Testis (tissue), 3 donors: ENCODE results near the gene VEGFD. TPM values are rescaled to one million over a fixed set of nuclear protein-coding genes. Genes with fewer than 3 reads are reported as not detected.

Source experiments
- DNase-seq: peaks from one replicate; pipeline ENCODE4 v3.0.0-alpha.2; 2019
- H3K27ac ChIP-seq, 2 donors: fragments of 200-600 bp; sonication (generic); one replicate each; pipeline ENCODE4 v1.5.1; 2019
- H3K27me3 ChIP-seq: fragments of 200-600 bp; sonication (generic); one replicate; pipeline ENCODE4 v1.5.1; 2019
- H3K36me3 ChIP-seq: fragments of 200-600 bp; sonication (generic); one replicate; pipeline ENCODE4 v1.5.1; 2017; ENCODE audit warnings: low read depth; ENCODE audit errors: missing control alignments
- H3K4me1 ChIP-seq: fragments of 200-600 bp; sonication (generic); one replicate; pipeline ENCODE4 v1.5.1; 2019
- H3K4me3 ChIP-seq, 2 donors: fragments of 200-600 bp; sonication (generic); one replicate each; pipeline ENCODE4 v1.5.1; 2017 to 2019
- H3K9me3 ChIP-seq: fragments of 200-600 bp; sonication (generic); one replicate; pipeline ENCODE4 v1.5.1; 2017
- POLR2A ChIP-seq: fragments of 450-650 bp; IDR thresholded peaks from one replicate; pipeline ENCODE4 v1.6.1; 2017; ENCODE audit warnings: antibody characterized with exemption, mild to moderate bottlenecking, moderate library complexity
- WGBS, 2 donors: methylation state at CpG; one replicate each; pipeline ENCODE4 v1.1.5; 2018; 5-methylcytosine and 5-hydroxymethylcytosine counted together
- intact Hi-C: fragments of 100-400 bp; cut with DNase I; formaldehyde crosslinking; loops from one replicate; pipeline ENCODE4 v1.15.1; 2023; ENCODE audit warnings: low total_unique reads
- polyA plus RNA-seq: library from polyadenylated mRNA; stranded (reverse); fragments of 350-450 nt; fragmentation: Illumina TruSeq; extraction: RNeasy Lipid Tissue Mini Kit (QIAGEN cat#74804); gene quantifications from one replicate; pipeline ENCODE4 v1.2.3, GENCODE V29; 2014; ENCODE audit warnings: low read depth, low replicate concordance; ENCODE audit not compliant: insufficient read depth
- total RNA-seq, 2 donors: library from RNA; depleted of rRNA; stranded (reverse); fragments of >200 nt; gene quantifications; one replicate each; pipeline ENCODE4 v1.2.3, GENCODE V29; 2016
- TF ChIP-seq, protein P1 (sequence below), 3 experiments: fragments of 450-650 bp in 2 of 3; fragments of 200-600 bp in 1 of 3; sonication (generic) in 1 of 3; IDR thresholded peaks; one replicate each; pipeline ENCODE4 v1.5.1; 2016 to 2019; ENCODE audit warnings: antibody characterized with exemption in 3 of 3, mild to moderate bottlenecking in 2 of 3, moderate library complexity in 1 of 3

The VEGFD gene
- total and polyA plus RNA-seq, 3 donors from 2014 or later, result 0.74 to 1.5 (median 1.3) TPM

GRCh38 chrX:15334561-15334960 is 49.7 kb downstream of the VEGFD start:
- Histone ChIP-seq H3K27me3 (no peaks in the 10 kb centered on the region), H3K36me3 (no peaks in the 10 kb centered on the region), H3K4me3 (peak overlapping the region; percentile 72 to 80), H3K27ac (peak overlapping the region; percentile 86 to 87), H3K4me1 (no peaks in the 10 kb centered on the region), H3K9me3 (no peaks in the 10 kb centered on the region)
- intact Hi-C loops, result no loop called here
- DNase-seq, result no peak
- WGBS, 2 donors, result 9 to 15% methylated on average over 7 of the region's 7 CpGs
- no peak for TF ChIP-seq POLR2A
- TF ChIP-seq, protein P1, sequence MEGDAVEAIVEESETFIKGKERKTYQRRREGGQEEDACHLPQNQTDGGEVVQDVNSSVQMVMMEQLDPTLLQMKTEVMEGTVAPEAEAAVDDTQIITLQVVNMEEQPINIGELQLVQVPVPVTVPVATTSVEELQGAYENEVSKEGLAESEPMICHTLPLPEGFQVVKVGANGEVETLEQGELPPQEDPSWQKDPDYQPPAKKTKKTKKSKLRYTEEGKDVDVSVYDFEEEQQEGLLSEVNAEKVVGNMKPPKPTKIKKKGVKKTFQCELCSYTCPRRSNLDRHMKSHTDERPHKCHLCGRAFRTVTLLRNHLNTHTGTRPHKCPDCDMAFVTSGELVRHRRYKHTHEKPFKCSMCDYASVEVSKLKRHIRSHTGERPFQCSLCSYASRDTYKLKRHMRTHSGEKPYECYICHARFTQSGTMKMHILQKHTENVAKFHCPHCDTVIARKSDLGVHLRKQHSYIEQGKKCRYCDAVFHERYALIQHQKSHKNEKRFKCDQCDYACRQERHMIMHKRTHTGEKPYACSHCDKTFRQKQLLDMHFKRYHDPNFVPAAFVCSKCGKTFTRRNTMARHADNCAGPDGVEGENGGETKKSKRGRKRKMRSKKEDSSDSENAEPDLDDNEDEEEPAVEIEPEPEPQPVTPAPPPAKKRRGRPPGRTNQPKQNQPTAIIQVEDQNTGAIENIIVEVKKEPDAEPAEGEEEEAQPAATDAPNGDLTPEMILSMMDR (IDR thresholded peaks at IDR 0.05), result no peak

- Histone ChIP-seq H3K36me3 (no peaks in the 10 kb centered on the region), H3K9me3 (no peaks in the 10 kb centered on the region), H3K4me1 (no peaks in the 10 kb centered on the region), H3K27ac (no peak overlapping the region), H3K27me3 (no peaks in the 10 kb centered on the region), H3K4me3 (no peak overlapping the region)
- DNase-seq, result no peak
- WGBS, 2 donors, result 54 to 75% methylated on average over 2 of the region's 2 CpGs
- TF ChIP-seq POLR2A, result no peak
- TF ChIP-seq, protein P1 (IDR thresholded peaks at IDR 0.05), result no peak
- intact Hi-C loops, result no loop called here
Measured at GRCh38 chrX:15328821-15329220, 55.4 kb downstream of the VEGFD start.

DNA sequence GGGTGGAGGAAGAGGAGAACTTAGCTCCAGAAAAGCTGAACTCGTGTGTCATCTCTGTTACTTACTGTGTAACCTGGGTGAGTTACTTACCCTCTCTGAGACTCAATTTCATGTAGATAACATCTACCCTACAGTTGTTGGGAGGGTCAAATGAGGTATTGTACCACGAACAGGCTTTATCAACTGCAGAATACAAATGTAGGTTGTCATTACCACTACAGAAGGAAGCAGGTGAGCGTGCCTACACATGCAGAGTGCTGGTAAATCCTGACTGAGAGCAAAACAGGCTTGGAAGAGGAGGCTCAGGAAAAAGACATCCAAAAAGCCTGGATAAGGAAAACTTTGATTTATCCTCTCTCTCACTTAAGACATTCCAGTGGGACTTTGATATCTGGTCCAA is 56.1 kb downstream of the VEGFD start:
- H3K36me3 ChIP-seq, result no peaks in the 10 kb centered on the region
- H3K9me3 ChIP-seq, result no peaks in the 10 kb centered on the region
- H3K27me3 ChIP-seq, result no peaks in the 10 kb centered on the region
- no peak for DNase-seq
- TF ChIP-seq POLR2A, result no peak
- TF ChIP-seq, protein P1 (IDR thresholded peaks at IDR 0.05), result no peak
- H3K4me3 ChIP-seq, result no peak overlapping the region
- no peaks in the 10 kb centered on the region for H3K4me1 ChIP-seq
- intact Hi-C loops, result no loop called here
- 83 to 90% methylated on average over 3 of the region's 3 CpGs for WGBS, 2 donors
- no peak overlapping the region for H3K27ac ChIP-seq

GRCh38 chrX:15322472-15322871 is 61.7 kb downstream of the VEGFD start:
- intact Hi-C loops, result no loop called here
- H3K36me3 ChIP-seq, result no peaks in the 10 kb centered on the region
- H3K4me1 ChIP-seq, result no peaks in the 10 kb centered on the region
- no peak for DNase-seq
- TF ChIP-seq, protein P1 (IDR thresholded peaks at IDR 0.05), result no peak
- TF ChIP-seq POLR2A, result no peak
- no peak overlapping the region for H3K4me3 ChIP-seq
- no peaks in the 10 kb centered on the region for H3K9me3 ChIP-seq
- WGBS, 2 donors, result 94 to 96% methylated on average over 5 of the region's 5 CpGs
- no peak overlapping the region for H3K27ac ChIP-seq
- no peaks in the 10 kb centered on the region for H3K27me3 ChIP-seq

GRCh38 chrX:15322072-15322471 is 62.1 kb downstream of the VEGFD start:
- Histone ChIP-seq H3K9me3 (no peaks in the 10 kb centered on the region), H3K36me3 (no peaks in the 10 kb centered on the region), H3K27ac (no peak overlapping the region), H3K27me3 (no peaks in the 10 kb centered on the region), H3K4me1 (no peaks in the 10 kb centered on the region), H3K4me3 (no peak overlapping the region)
- 69 to 76% methylated on average over 3 of the region's 3 CpGs for WGBS, 2 donors
- DNase-seq, result no peak
- intact Hi-C loops, result no loop called here
- TF ChIP-seq, protein P1 (IDR thresholded peaks at IDR 0.05), result no peak
- no peak for TF ChIP-seq POLR2A
